Stimulated activated CD4-positive, alpha-beta T cell treated with anti-CD3 and anti-CD28 coated beads, Interleukin-1b, Interleukin-23, amount 100 ng/mL, for 4 hours (primary cell): ENCODE measurements around the gene ABLIM1.

ENCODE experiments used
- DNase-seq, 2 donors: peaks; one replicate each; pipeline ENCODE4 v3.0.0-alpha.2; 2020; ENCODE audit warnings: low read depth in 2 of 2

ABLIM1 gene

DNA sequence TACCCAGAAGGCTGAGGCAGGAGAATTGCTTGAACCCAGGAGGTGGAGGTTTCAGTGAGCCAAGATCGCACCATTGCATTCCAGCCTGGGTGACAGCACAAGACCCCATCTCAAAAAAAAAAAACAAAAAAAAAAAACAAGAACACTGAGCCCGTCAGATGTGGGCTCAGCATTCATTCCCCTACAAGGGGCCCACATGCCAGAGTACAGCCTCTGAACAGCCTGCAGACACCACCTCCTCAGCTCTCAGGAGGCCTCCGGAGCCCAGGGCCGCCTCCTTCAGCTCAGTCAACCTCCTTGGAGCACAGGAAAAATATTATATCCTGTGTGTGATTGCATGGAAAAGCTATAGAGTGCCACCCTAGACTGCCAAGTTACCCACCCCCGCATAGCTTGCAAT lies 112.3 kb downstream of the ABLIM1 start:
- DNase-seq: no peak

DNA sequence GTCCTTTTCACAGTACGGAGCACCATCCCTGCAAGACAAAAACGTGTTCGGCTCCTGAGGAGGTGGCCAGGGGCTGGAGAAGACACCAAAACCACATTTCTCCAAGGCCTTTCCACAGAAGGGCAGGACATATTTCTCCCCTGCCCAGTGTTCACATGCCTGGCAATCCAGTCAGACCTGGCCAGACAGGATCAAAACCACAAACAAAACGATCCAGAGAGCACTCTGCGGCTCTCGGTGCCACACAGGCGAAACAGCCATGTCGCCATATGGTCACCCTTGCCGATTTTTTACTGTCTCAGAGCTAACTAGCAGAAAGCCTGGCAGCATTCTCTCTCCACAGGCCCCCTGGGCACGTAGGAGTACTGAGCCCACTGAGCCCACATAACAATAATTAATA lies 113.0 kb downstream of the ABLIM1 start:
- DNase-seq: no peak

DNA sequence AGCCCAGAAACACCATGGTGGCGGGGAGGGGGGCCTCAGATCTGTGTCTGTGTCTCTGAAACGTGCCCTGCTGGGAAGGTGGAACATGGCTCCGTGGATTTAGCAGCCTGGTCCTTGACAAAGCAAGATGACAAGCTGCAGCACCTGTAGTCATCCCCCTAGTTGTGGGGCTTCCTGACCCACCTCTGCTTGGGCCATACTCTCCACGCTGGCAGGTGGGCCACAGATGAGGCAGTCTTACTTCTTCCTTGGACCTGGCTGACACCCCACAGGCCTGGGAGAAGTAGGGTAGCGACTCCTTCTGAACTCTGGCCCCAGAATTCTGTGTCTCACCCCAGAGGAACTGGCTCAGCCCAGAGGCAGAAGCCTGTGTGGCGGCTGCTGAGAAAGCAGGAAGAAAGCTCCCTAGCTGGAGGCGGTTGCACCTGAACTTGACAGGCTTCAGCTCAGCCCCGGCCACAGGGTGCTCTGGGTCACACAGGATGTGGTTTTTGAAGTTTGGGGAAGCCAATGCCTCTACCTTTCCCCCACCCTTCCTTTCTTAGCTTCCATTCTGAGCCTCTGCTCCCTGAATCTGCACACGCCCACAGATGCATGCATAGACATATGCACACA lies 113.9 kb downstream of the ABLIM1 start:
- peak; percentile 15 to 37 for DNase-seq

DNA sequence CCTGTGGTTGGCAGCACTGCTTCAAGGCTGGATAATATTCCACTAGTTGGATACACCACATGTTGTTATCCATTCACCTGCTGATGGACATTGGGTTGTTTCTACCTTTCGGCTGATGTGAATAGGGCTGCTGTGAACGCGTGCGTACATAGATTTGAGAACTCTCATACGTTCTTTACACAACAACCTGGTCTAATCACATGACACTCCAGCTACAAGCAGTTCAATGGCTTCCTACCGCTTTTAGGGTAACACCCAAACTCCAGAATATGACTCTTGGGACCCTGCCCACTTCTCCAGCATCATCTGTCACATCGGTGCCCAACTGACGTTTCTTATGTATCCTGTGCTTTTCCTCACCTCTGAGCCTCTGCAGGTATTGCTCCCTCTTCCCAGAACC lies 114.6 kb downstream of the ABLIM1 start:
- DNase-seq: no peak

DNA sequence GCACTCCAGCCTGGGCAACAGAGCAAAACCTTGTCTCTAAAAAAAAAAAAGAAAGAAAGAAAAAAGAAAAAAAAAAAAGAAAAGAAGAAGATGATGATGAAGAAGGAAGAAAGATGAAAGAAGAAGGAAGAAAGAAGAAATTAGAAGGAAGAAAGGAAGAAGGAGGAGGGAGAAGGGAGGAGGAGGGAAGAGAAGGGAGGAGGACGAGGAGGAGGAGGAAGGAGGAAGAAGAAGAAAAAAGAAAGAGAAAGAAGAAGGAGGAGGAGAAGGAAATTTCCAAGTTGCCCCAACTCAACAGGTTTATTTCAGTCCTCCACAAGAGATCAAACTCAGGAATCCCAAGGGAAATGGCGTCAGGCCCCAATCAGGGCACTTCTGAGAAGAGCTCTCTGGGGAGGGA lies 115.7 kb downstream of the ABLIM1 start:
- no peak for DNase-seq

DNA sequence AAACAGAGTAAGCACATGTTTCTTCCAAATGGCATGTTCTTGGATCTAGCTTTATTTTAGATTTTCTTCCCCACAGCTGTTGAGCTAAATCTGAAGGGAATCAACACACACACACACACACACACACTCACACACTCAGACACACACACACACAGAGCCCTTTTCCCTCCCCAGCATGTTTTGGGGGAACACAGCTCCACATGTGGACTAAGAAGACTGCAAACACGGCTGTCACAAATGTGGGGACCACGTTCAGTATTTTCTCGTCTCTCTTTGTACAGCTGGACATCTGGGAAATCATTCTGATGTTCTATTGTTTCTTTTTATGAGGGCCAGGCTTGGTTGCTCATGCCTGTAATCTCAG lies 116.3 kb downstream of the ABLIM1 start:
- no peak for DNase-seq

DNA sequence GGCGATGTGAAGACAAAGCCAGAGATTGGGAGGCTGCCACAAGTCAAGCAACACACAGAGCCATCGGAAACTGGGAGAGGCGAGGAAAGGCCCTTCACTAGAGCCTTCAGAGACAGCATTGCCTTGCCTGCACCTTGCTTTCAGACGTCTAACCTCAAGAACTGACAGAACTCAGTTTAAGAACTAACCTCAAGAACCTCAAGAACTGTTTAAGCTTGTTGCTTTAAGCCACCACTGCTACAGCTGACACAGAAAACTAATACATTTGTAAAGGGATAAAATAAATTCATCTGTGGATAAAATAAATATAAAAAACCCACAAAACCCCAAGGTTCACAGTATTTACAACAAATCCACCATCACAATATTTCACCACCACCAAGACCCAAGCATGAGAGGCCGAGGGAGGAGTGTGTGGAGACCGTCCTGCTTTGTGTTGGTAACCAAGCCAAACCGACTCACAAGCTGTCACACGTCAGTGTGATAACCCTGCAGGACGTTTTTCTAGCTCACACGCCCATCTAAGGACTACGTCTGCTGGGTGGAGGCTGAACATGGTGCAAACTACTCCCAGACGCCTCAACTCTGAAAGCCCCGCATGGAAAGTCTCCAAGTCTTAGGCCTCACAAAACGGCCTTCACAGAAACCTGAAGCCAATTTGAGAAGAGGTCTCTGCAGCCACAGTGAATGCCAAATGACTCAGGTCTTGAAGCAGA lies 116.8 kb downstream of the ABLIM1 start:
- DNase-seq: peak in 1 of 2 donors; percentile 36

DNA sequence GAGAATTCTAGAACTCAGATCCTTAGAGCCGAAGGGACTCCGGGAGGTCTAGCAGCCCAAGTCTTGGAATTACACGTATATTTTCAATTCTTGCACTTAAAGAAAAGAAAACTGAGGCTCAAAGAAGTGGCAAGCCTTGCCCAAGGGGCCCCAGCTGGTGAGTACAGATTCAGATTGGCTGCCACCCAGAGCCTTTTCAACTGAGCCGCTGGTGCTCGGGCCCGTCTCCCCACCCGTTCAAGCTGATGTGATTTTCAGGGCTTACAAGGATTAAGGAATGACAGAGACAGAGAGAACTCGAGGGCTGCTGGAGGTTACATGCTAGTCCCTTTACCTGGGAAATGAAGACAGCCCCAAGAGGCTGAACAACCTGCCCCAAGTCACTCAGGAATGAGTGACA lies 117.8 kb downstream of the ABLIM1 start:
- DNase-seq: no peak

DNA sequence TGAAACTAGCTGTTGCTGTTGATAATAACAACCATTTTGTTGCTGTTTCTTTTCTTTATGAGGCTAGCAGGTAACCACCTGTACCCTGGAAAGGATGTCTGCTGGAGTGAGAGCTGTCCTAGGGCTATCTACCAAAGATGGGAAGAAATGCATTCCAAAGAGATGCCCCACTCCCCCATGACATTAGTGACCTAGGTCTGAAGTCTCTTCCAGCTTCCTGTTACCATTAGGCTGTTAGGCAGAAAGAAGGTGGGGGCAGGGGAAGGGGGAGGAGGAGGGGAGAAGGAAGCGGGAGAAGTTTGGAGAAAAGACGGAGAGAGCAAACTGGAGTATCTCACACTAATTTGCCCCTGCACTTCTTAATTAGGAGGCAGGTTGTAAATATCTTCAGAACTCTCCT lies 118.5 kb downstream of the ABLIM1 start:
- no peak for DNase-seq

DNA sequence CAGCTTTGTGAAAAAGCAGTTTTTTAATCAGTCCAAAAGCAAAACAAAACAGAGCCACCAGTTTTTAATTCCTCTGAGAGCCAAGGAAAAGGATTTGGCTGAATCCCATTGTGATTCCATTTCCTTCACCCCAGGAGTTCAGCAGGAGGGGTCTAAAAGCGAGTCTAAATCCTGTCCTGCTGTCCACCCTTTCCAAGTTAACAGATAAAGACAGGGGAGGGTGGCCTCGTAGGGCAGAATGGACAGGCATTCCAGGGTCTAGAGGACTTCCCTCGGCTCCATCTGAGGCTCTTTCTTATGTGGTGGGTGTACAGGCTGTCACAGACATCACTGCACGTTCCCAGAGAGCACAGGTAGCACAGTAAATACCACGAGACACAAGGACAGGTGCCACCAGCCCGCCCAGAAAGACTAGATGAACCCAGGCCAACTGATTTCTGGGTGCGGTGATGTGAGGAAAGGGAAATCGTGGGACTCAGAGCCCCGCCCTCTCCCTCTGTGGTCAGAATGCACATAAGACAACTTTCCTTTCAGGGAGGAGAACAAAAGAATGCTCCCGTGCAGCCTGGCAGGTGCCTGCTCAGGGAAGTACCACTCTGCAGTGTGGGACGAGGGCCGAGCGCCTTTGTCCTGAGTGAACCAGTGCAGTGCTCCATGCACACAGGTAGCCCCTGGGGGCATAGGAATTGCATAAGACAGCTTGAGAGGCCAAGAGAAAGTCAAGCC lies 119.7 kb downstream of the ABLIM1 start:
- DNase-seq: peak in 1 of 2 donors; percentile 32

DNA sequence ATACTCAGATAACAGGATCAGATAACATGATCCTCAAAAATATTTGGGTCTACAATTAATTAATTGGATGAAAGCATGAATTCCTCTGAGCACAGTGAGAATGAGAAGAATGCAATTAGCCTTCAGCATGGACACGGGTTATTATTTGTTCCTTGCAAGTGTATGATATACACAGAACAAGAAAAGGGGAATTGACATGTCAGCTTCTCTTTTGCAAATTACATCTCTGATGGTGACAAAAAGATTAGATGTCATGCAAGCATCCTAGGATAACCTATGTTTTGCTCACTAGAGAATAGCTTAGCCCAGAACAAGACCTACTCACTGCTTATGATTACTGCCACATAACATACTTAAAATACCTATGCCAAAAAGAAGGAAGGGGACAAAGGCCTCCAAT lies 120.3 kb downstream of the ABLIM1 start:
- no peak for DNase-seq

DNA sequence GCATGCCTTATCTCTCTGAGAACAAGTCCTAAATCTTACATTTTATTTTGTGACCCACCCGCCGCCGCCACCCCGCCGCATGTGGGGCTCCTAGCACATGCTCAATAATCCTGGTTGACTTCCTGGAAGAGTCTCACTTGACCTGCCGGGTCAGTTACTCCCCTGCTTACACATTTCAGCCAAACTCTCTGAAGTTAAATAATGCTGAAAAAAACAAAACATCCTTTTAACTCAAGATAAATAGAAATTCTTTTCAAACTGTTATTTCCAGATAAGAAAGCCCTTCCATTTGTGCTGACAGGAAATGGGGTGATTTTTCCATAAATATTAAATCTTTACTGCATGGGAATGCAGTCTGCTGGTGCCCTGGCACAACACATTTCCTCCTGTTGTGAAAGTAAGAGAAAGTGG lies 123.5 kb downstream of the ABLIM1 start:
- no peak for DNase-seq

DNA sequence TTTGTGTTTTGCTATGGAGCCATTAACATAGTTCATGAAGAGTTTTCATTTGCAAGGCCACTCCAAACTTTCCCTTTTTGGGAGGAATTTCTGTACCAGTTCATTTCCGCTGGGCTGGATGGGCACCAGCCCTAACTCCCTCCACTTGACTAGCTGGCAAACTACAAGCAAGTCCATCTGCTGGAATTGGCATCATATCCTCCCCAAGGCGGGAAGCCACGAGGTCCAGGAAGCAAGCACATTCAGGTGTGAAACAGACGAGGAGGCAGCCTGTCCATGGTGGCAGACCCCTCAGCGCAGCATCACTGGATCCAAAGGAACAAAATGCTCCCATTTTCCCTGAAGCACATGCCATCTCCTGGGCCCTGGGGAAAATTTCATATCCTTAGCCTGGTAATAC lies 125.8 kb downstream of the ABLIM1 start:
- DNase-seq: no peak

DNA sequence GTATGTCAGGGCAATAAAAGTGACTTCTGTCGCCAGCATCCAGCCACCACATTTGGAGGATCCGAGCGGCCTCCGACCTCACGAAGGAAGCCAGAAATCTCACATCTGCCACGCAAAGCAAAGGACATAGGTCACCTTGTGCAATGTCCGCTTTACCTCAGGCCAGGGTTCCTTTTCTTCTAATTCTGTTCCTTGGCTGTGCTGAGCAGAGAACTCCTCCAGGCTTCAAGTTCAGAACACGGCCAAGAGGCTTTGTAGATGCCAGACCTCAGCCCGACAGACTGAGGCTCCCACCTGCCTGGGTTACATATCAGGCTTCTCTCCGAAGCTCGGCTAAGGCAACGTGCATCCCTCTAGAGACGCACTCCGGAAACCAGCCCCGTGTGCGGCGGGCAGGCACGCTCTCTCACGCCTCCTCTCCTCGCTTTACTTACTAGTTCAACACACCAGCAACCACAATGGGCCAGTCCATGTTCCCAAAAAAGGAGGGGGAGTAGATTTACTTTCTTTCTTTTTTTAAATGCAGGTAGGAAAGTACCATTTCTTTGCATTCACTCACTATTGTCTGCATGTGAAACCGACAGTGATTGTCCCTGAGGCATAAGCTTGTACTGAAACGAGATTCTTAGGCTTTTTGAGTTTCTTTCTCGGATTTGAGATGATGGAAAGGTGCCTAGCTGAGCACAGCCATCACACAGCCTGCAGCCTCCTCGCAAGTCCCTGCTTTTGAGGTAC lies 131.4 kb downstream of the ABLIM1 start:
- DNase-seq: peak; percentile 67 to 79

DNA sequence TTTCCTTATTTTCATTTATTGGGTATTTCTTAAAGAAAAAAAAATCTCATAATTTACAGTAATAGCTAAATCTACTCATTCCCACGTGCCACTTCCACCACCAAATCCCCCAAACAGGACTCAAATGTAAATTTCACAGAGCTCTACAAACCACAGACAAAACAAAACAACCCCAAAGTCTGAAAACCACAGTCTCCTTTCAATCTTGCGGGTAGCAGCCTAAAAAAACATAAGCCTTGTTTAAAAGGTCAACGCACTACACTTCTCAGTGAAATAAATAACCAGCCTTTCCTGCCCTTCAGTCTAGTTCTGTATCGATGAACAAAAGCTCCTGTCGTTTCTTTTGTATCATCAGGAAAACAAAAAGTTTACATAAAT lies 132.0 kb downstream of the ABLIM1 start:
- DNase-seq: no peak

DNA sequence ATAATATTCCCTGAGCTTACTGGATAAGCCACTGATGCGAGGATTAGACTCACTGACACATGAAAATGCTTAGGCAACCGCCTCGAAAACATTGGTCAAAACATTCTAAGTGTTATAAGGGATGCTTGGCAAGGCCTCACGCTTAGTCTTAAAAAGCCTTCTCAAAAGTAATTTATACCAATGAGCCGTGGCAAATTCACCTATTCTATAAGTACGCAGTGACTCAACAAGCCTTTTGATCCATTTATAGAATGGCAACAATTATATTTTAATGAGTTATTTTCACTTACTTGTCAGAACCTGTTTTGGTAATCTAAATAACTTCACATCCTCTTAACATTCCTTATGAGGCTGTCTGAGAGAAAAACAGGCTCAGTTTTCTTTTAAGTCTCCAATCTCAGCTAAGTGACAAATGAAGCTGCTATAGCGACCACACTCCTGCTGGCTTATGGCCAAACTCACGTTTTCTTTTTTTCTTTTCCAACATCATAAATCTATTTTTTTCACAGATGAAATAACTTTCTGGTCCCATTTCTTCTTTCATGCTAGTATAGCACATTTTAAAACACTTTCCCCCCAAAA lies 132.6 kb downstream of the ABLIM1 start:
- DNase-seq: no peak

DNA sequence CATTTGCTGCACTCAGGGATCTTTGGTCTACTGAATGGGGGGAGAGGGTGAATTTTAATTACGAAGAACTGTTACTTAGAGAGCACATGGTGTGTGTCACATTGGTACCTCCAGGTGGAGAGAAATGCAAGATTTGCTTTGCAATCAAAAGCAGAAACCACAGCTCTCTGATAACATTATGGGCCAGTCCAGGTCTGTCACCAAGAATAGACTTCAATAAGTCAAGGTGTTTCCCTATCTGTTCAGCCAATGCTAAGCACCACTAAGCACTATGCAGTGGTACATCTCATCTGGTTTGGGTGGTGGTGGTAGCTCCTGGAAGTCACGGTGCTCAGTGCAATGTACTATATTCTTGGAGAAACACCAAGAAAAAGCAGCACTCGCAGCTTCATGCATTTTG lies 134.2 kb downstream of the ABLIM1 start:
- DNase-seq: no peak

DNA sequence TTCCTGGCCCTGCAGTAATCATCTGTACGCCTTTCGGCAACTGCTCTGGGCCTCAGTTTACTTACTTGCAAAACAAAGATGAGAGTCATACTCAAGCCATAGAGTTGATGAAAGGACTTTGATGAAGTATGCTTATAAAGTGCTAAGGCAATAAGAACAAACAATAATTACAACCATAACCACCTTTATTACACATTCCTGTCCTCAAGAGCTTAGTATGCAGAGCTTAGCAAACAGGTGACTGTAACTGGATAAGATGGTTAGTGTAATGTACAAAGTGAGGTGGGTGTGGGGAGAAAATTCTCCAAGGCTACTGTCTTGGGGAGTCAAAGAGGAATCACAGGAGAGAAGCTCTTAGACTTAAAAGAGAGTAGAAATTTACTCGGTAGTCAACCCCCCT lies 136.8 kb downstream of the ABLIM1 start:
- DNase-seq: no peak

DNA sequence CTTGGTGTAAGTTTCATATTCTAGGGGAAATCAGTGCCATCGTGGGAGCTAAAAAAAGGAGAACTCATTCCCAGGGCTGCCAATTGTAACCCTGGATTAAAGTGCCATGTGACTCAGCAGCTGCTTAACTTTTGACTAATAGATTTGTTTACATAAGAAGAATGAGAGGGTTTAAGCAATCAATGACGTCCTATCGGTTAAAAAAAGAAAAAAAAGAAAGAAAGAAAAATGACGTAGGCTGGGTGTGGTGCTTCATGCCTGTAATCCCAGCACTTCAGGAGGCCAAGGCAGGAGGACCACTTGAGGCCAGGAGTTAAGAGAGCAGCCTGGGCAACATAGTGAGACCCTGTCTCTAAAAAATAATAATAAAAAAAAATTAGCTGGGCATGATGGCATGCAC lies 137.6 kb downstream of the ABLIM1 start:
- DNase-seq: no peak

DNA sequence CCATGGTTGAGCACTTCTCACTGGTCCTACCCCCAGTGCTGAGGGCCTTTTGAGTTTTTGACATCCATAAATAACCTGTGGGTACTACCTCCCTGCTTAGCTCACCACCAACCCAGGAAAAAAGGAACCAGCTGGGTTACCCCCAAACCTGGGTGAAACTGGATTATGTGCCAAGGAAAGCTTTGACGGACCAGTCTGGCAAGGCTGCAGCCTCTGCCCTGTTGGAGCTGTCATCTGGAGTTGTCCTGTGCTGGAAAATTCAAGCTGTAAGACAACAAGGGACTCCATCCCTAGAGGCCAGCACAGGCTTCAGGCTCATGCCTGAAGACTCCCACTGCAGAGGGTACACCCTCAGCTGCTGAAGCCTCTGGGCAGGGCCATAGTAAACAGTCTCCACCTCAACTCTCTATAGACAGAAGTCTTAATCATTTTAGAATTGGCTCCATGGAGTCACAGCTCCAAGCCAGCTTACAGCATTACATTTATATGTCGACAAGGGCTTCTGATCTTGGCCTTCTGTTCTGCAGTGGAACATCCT lies 138.2 kb downstream of the ABLIM1 start:
- no peak for DNase-seq

DNA sequence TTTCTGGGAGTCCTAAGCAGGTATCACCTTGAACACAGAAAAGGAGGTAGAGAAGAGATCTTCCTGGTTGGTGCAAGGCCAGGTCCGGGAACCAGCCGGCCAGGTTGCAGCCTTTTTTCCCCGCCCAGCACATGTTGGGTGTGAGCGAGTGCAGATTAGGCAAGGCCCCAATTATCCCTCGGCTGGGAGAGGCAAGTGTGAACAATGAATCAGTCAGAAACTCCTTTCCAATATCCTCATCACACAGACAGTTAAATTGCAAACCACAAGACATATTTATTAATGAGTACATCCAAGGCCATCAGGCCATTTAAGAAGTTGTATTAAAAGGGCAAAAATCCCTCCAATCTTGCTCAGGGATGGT lies 138.8 kb downstream of the ABLIM1 start:
- no peak for DNase-seq
